MM.1S (cell line): ENCODE data around the gene LITAF.

Experiments
- CTCF ChIP-seq: fragments of 300-600 bp; sonication (generic); IDR thresholded peaks from 2 replicates; pipeline ENCODE4 v1.5.1; 2016; ENCODE audit warnings: antibody characterized with exemption, low read length, mixed read lengths
- EZH2 ChIP-seq: fragments of 300-600 bp; sonication (generic); optimal IDR thresholded peaks from 2 replicates; pipeline ENCODE3; 2017; ENCODE audit warnings: low read depth, mild to moderate bottlenecking, antibody characterized with exemption, low read length, mixed read lengths

- no peak for TF ChIP-seq EZH2
- TF ChIP-seq CTCF = no peak
Observed at GRCh38 chr16:11587643-11588247, 1.0 kb upstream of the LITAF start.
